ENCODE data around the gene FCN2.

- no peak for TF ChIP-seq HNF4A (CRISPR knock-in tag; IDR thresholded peaks at IDR 0.05)
- TF ChIP-seq EP300 (IDR thresholded peaks at IDR 0.05; ENCODE audit: low read depth in 2 of 2, low read length in 2 of 2) = no peak
- TF ChIP-seq EP300 (CRISPR knock-in tag; IDR thresholded peaks at IDR 0.05; ENCODE audit: borderline replicate concordance) = no peak
- TF ChIP-seq BRCA1 (CRISPR knock-in tag; IDR thresholded peaks at IDR 0.05) = no peak
- TF ChIP-seq TBL1XR1 (IDR thresholded peaks at IDR 0.05; ENCODE audit: borderline replicate concordance, low read length, partially characterized antibody) = no peak
Measured at GRCh38 chr9:134898319-134898718, 17.7 kb downstream of the FCN2 start.

Data from HepG2 (cell line).